GM08714 (cell line): ENCODE data around the gene ACD.

Source experiments
- H3K4me3 ChIP-seq: fragments of 200-500 bp; sonication (Bioruptor generic); 2 replicates; pipeline ENCODE4 v1.5.1; 2014; ENCODE audit warnings: mild to moderate bottlenecking, low read length, inconsistent platforms
- ZNF274 ChIP-seq: IDR thresholded peaks from 2 replicates; pipeline ENCODE4 v1.6.1; 2012; ENCODE audit warnings: mild to moderate bottlenecking, low read depth, low read length

Gene ACD

DNA sequence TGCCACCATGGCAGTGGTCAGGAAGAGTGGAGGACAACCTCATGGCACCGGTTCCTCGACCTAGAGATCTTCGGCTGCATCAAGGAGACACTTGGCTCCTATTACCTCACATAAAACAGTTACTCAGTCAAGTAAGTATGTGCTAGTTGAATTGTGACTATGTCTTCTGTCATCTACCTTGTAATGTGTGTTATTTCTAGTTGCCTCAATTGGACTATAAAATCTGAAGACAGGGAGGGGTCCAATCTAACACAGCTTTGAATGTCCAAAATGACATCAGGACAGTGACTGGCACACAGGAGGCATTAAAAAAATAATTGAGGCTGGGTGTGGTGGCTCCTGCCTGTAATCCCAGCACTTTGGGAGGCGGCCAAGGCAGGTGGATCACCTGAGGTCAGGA lies 23.7 kb upstream of the ACD start:
- no peak for TF ChIP-seq ZNF274
- no peak overlapping the region for H3K4me3 ChIP-seq

DNA sequence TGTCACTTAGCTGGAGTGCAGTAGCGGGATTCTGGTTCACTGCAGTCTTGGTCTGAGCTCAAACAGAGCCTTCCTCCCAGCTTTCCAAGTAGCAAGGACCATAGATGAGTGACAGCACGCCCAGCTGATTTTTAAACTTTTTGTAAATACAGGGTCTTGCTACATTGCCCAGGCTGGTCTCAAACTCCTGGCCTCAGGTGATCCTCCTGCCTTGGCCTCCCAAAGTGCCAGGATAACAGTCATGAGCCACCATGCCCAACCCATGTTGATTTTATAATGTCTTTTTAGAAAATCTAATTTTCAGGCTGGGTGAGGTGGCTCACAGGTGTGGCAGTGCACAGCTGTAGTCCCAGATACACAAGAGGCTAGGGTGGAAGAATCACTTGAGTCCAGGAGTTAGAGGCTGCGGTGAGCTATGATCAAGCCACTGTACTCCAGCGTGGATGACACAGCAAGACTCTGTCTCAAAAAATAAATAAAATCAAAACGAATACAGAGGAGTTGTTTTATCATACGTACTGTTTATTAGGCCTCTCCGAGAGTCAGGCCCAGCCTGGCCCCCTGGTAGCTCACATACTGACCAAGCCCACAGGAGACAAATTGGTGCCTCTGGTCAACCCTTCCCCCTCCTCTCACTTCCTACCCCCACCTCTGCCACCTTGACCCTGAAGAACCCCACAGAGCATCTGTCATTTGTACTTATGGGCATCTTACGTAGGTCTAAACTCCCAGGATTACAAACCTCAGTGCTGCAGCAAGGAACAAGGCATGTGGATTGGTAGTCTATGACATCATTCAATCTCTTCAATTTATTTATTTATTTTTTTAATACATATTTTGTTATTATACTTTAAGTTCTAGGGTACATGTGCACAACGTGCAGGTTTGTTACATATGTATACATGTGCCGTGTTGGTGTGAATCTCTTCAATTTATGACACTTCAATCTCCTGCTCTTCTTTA lies 20.2 kb upstream of the ACD start:
- TF ChIP-seq ZNF274, result no peak
- no peak overlapping the region for H3K4me3 ChIP-seq

DNA sequence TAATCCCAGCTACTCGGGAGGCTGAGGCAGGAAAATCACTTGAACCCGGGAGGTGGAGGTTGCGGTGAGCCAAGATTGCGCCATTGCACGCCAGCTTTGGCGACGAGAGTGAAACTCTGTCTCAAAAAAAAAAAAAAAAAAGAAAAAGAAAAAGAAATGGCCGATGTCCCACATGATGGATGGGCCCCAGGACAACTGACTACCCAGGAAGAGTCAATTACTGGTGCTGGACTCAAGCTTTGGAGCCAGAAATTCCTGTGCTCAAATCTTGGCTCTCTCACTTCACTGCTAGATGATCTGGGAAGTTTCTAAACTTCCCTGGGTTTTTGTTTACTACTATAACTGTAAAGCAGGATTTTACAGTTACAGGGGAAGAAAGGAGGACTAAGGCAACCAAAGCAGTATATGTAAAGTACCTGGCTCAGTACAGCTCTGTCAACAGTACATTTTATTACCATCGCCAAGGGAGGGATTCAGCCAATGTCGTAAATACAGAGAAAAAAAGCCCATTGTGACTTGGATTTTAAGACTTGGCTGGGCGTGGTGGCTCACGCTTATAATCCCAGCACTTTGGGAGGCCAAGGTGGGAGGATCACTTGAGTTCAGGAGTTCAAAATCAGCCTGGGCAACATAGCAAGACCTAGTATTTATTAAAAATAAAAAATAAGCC lies 18.4 kb upstream of the ACD start:
- no peak overlapping the region for H3K4me3 ChIP-seq
- no peak for TF ChIP-seq ZNF274

GRCh38 chr16:67677712-67678111 lies 17.7 kb upstream of the ACD start:
- H3K4me3 ChIP-seq, result no peak overlapping the region
- TF ChIP-seq ZNF274, result no peak

DNA sequence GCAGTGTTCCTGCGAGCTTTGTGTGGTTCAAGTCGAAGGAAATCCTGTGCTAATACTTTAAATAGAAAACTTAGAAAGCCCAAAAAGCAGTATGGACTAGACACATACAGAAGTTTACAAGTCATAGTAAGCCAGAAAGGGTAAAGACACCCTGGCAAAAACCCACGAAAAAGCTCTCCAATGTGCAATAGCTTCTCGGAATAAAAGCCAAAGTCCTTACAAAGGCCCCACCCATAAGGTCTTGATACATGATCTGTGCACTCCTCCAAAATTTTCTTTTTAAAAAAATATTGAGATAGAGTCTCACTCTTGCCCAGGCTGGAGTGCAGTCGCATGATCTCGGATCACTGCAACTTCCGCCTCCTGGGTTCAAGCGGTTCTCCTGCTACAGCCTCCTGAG lies 16.9 kb upstream of the ACD start:
- no peak for TF ChIP-seq ZNF274
- no peak overlapping the region for H3K4me3 ChIP-seq

GRCh38 chr16:67676516-67676915 lies 16.5 kb upstream of the ACD start:
- no peak for TF ChIP-seq ZNF274
- H3K4me3 ChIP-seq, result no peak overlapping the region

- no peak overlapping the region for H3K4me3 ChIP-seq
- TF ChIP-seq ZNF274, result no peak
These were observed 15.9 kb upstream of the ACD start for GRCh38 chr16:67675999-67676398.

- no peak for TF ChIP-seq ZNF274
- H3K4me3 ChIP-seq, result no peak overlapping the region
These were observed 15.5 kb upstream of the ACD start for GRCh38 chr16:67675579-67675935.

- no peak for TF ChIP-seq ZNF274
These were observed 15.0 kb upstream of the ACD start for GRCh38 chr16:67674851-67675578.

GRCh38 chr16:67673712-67674580 lies 13.9 kb upstream of the ACD start:
- no peak for TF ChIP-seq ZNF274
- no peak overlapping the region for H3K4me3 ChIP-seq

More at GRCh38 chr16:67674851-67675578, 15.0 kb upstream of the ACD start:
- no peak overlapping the region for H3K4me3 ChIP-seq

- H3K4me3 ChIP-seq, result no peak overlapping the region
- TF ChIP-seq ZNF274, result no peak
These were observed 12.9 kb upstream of the ACD start for GRCh38 chr16:67672739-67673662.

GRCh38 chr16:67672306-67672705 lies 12.2 kb upstream of the ACD start:
- no peak overlapping the region for H3K4me3 ChIP-seq
- no peak for TF ChIP-seq ZNF274

DNA sequence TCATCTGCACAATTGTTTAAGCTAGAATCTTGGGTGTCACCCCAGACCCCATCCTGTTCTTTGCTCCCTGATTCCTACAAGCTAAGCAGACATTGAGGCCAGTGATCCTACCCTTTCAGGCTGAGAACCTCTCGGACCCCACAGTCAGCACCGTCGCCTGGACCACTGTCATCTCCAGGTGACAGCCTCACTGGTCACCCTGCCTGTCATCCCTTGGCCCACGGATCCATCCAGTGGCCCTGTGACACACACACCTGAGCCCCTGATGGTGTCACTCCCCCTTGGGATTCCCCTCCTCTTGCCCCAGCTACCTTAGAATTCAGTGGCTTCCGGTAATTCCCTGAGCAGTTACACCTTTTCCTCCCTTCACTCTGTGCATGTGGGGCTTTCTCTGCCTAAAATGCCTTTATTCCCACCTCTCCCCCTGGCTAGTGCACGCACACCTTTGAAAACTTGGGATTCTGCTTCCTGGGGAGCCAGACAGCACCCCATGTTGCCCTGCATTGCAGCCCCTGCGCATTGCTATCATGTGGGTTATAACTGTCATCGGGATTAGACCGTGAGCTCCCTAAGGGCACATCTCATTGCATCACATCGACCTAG lies 9.5 kb upstream of the ACD start:
- no peak for TF ChIP-seq ZNF274
- no peak overlapping the region for H3K4me3 ChIP-seq
